ENCODE results near the gene PPP1CC.
"Not testable (repeated sequence)": the region's sequence is repeated elsewhere in the genome, so short reads cannot be mapped to it uniquely, and the experiment has no call there.

The PPP1CC gene

DNA sequence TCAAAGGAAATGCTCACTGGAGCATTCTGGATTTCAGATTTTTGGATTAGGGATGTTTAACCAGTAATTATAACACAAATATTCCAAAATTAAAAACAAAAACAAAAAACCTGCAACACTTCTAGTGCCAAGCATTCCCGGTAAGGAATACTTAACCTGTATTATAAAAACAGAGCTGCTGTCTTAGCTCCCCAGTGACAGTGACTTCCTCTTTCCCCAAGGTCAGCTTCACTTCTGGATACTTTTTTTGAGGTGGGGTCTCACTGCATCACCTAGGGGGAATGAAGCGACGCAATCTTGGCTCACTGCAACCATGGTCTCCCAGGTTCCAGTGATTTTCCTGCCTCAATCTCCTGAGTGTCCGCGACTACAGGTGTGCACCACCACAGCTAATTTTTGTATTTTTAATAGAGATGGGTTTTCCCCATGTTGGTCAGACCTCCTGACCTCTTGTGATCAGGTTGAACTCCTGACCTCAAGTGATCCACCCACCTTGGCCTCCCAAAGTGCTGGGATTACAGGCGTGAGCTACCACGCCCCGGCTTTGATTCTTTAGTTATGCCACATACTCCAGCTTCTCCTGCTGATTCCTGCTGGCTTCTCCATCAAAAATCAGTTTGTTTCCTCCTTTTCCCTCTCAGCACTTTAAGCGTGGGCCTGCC, 15.9 kb downstream of the PPP1CC start:
- in situ Hi-C loops (cut with HindIII; ENCODE audit: low sequenced_read_pairs), result no loop called here

DNA sequence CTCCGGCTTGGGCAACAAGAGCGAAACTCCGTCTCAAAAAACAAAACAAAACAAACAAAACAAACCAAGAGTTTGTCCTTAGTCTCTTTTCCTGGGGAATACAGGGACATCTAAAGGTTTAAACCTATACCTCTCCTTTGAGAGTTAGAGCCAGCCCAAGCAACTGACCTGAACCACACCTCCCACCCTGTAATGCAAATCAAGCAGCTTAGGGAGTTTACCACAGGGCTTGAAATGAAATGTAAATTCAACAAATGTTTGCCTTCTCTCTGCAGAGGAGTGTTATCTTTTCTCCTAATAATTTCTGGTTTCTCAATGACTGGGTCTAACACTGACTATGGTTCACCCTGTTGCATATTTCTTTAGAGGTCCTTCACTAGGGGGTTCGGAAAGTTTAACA, 16.7 kb downstream of the PPP1CC start:
- in situ Hi-C loops (cut with HindIII; ENCODE audit: low sequenced_read_pairs), result no loop called here

DNA sequence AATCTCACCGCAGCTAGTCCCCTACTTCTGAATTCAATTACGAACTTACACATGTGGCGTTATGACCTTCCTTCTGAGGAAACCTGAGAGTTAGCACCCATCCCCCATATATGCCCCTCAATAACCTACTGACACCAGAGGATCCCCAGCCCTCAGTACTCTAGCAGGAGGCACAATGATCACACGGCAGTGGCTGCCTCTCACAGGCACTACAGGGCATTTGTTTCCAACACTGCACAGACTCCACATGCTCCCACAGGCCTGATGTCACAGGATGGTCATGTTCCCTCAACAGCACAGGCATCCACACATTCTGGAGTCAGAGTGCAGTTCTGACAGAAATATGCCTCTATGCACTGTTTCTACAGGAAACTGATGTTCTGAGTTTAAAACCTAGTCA, 17.4 kb downstream of the PPP1CC start:
- in situ Hi-C loops (cut with HindIII; ENCODE audit: low sequenced_read_pairs), result no loop called here

DNA sequence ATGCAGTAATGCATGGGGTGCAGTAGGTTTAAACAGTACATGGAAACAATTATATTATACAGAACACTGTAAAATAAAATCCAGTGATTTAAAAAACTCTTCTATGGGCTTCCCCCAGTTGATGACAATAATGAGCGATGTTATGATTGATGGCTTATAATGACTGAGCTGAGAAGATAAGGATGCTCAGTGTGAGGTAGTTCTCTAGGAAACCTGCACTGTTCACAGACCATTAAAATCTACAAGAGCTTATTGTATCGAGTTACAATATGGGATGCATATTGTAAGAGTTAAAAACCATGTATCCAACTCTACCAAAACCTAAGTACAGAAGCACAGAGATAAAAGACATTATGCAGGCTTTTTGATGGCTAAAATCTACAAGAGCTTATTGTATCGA, 19.8 kb downstream of the PPP1CC start:
- in situ Hi-C loops (cut with HindIII; ENCODE audit: low sequenced_read_pairs), result not testable (repeated sequence)

DNA sequence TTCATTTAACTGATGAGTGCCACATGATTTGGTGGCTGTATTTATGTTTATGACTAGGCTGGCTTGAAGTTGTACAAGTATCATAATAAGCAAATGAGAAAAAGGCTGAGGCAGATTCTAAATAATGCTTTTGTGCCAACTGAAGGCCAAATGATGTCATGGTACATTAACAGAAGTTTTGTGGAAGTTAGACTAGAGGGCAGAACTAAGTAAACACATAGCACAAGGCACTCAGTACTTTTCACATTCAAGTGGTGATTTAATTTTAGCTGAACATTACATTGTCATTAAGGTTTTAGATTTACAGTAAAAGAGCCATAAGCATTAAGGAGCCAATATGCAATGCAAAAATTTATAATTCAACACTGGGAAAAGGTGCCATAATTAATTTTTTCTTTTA, 21.1 kb downstream of the PPP1CC start:
- in situ Hi-C loops (cut with HindIII; ENCODE audit: low sequenced_read_pairs), result no loop called here

DNA sequence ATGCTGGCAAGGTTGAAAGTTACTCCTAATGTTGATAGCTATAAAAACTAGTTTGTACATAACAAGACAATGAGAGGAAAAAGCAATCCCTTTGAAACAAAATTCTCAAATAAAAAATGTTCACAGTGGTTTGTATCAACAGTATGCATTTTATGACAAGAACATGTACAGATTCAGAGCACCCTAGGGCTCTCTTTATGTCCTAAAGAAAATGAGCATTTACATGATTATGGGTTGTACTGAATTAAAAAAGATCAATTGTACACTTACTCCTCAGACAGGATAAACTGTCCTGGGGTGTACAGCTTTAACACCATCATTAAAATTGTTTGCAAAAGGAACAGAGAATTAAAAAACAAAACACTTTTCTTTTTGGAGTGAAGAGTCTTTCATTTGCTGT, 22.2 kb downstream of the PPP1CC start:
- in situ Hi-C loops (cut with HindIII; ENCODE audit: low sequenced_read_pairs), result no loop called here

DNA sequence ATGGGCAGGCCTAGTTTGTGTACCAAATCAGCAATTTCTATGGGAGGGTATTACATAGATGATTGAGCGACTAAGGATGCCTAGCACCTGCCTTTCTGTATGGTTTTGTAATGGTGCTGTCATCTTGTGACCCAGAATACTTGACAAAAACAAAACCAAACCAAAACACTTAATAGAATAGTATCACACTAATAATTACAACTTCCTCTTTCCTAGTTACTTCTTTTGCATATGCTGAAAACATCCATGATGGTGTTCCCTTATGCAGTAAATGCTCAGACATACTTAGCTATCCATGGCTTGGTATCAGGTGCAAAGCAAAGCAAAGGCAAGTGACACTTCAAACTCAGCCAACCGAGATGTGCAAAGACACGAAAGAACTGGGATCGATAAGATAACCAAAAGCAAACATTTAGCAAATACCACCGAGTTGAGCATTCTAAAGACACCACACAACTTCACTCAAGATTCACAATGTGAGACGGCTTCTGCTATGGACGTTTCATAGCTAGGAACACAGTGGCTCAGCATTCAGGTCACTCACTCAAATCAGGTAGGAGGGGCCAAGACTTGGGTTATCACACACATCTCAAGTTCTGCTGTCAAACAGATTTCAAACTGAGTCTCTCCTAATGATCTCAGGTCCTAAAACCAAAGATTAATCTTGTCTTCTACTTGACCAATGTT, 24.3 kb downstream of the PPP1CC start:
- in situ Hi-C loops (cut with HindIII; ENCODE audit: low sequenced_read_pairs), result no loop called here

DNA sequence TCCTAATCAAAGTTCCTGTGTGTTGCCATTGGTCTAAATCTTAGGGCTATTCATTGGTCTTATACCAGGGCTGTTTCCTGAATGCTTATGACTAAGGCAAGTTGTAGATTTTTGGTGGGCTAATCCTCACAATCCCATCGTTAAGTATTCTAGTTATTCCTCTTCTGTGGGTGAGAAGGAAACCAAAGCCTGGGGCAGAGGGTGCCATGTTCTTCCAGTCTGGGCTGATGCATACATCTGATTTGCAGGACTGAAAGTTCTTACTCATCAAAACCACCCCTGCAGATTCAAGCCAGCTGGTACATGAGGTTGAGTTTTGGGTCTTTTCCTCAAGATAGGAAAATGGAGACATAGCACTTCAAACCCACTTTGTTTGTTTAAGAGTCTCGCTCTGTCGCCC, 25.7 kb downstream of the PPP1CC start:
- in situ Hi-C loops (cut with HindIII; ENCODE audit: low sequenced_read_pairs), result no loop called here

DNA sequence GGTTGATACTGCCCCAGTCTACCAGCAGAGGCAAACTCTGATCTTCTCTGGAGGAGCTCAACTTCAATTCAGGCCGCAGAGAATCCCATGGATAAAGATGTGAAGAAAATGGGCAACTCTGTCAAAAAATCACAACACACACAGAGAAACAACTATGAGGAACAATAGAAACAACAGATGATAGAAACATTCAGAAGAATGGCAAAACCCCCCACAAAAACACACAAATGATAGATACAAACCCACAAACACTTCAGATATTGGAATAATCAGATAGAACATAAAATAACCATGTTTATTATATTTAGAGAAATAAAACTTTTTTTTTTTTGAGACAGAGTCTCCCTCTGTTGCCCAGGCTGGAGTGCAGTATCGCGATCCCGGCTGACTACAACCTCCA, 33.8 kb downstream of the PPP1CC start:
- in situ Hi-C loops (cut with HindIII; ENCODE audit: low sequenced_read_pairs), result no loop called here

DNA sequence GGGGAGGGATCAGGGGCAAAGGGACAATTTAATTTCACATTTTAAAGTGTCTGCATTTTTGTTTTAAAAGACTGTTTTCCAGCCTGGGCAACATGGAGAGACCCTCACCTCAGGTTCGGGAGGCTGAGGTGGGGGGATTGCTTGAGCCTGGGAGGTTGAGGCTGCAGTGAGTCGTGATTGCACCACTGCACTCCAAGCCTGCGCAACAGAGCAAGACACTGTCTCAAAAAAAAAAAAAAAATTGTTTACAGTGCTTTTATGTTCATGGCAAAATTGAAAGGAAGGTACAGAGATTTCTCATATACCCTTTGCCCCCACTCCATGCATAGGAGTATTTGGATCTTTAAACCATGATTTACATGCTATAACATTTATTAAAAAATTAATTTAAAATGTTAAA, 37.4 kb downstream of the PPP1CC start:
- in situ Hi-C loops (cut with HindIII; ENCODE audit: low sequenced_read_pairs), result no loop called here

DNA sequence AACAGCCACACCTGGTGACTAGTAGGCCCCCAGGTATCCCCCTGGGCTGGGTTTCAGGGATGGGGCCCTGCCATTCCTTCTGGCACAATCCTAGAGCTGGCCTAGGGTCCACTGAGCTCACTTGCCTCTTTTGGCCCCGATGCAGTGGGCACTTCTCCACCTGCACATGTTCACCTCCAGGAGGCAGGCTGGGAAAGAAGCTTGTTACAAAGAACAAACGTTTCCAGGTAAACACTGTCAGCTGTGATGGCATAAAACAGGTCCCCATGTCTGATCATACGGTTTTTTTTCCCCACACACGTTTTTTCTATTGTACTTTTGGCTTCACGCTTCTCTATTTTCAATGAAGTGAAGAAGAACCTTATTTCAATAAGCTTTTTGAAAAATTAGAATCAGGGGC, 37.9 kb downstream of the PPP1CC start:
- in situ Hi-C loops (cut with HindIII; ENCODE audit: low sequenced_read_pairs), result no loop called here

DNA sequence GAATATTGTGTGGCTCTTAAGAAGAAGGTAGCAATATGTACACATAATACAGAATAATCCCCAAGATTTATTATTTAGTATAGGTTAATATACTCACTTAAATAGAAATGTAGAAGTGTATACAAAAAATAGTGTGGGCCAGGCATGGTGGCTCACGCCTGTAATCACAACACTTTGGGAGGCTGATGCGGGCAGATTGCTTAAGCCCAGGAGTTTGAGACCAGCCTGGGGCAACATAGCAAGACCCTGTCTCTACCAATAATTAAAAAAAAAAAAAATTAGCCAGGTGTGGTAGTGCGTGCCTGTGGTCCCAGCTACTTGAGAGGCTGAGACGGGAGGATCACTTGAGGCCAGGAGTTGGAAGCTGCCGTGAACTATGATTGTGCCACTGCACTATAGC, 38.5 kb downstream of the PPP1CC start:
- in situ Hi-C loops (cut with HindIII; ENCODE audit: low sequenced_read_pairs), result no loop called here

DNA sequence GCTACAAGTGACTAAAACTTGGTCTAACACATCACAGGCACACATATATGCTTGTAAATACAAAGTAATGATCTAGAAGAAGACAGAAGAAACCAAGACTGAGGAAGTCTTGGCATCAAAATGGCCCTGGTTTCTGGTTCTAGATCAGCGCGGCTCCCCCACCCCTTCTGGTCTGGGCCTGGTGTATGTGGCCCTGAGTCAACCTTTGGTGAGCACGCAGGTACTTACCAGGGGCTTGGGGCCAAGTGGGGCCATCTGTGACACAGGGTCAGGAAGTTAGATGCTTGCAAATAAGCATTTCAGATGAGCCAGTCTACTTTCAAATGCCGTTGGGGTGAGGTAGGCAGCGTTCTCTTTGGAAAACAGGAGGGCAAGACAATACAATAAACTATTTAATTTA, 40.6 kb downstream of the PPP1CC start:
- in situ Hi-C loops (cut with HindIII; ENCODE audit: low sequenced_read_pairs), result no loop called here

DNA sequence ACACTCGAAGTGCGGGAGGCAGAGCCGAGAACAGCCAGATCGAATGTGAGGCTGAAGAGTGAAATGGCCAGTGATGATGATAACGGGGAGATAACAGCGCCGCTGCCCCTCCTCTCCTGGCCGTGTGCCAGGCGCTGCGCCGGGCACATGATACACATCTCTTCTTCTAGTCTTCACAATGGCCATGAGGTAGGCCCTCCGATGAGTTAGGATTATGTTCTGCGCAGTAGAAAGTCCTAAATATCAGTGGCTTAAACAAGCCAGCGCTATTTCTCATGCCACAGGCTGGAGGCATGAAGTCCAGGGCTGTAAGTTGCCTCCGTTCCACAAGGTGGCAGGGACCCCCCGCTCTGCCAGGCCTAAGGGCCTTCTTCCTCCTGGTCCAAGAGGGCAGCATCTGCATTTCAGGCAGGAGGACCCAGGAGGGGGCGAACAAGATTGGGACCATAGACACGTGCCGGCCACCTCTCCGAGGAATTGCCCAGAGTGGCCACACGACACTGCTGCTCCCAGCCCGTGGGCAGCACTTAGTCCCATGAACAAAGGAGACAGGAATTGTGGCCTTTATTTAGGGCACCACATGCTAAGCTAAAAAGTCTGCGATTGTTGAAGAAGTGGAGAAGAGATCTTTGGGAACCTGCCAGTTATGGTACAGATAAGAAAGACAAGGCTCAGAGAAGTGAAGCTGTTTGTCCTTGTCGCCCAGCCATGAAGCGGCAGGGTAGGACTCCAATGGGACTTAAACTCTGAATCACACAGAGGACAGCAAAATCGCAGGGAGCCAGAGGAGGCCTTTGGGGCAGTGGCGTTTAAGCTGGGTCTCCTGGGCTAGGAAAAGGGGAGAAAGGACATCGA, 42.9 kb downstream of the PPP1CC start:
- in situ Hi-C loops (cut with HindIII; ENCODE audit: low sequenced_read_pairs), result no loop called here

DNA sequence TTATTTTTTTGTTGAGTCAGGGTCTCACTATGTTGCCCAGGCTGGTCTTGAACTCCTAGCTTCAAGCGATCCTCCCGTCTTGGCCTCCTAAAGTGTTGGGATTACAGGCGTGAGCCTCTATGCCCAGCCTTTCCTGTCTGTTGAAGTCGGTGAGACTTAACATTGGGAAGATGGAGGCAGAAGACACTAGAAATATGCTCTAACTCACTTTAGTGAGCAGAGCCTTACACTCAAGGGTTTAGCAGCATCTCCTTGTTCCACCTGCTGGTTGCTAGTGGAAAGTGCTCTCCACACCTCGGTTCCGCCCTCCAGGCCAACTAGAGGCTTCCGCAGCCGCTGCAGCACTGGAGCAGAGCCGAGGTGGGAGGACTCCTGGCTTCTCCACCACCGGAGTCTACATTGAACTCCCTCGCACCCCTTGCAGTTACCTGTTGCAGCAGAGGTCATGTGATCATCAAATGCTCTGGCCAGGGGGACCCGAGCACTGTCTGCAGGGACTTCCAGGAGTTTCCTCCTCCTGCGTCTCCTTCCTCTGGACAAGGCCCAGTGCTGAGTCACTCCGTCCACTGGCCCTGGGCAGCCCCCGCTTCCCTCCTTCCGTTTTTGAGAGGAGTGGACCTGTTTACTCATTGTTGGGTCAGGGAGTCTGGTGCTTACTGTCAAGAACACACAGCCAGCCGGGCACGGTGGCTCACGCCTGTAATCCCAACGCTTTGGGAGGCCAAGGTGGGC, 44.4 kb downstream of the PPP1CC start:
- in situ Hi-C loops (cut with HindIII; ENCODE audit: low sequenced_read_pairs), result no loop called here

DNA sequence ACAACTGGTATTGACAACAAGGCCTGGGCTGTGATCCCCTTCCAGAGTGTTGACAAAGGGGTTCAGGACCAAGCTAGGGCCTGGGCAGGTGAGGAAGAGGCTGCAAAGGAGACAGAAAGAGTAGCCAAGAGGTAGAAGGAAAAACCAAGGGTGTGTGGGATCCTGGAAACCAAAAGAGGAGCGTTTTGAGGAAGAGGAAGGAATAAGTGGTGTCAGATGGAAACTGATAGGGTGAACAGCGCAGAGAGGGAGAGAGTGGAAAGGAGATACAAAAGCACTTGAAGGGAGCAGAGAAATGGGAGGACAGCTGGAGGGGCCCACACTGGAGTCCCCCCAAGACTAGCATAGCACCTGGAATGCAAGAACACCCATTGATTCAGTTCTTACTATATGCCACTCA, 45.5 kb downstream of the PPP1CC start:
- in situ Hi-C loops (cut with HindIII; ENCODE audit: low sequenced_read_pairs), result no loop called here

DNA sequence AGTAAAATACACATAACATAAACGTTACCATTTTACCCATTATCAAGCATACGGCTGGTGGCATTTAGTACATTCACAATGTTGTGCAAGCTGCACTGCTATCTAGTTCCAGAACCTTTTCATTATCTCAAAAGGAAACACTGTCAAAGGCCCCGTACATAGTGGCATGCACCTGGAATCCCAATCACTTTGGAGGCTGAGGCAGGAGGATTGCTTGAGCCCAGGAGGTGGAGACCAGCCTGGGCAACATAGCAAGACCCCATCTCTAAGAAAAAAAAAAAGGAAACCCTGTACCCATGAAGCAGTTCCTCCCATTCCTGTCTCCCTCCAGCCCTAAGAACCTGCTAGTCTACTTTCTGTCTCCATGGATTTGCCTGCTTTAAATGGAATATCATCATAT, 46.4 kb downstream of the PPP1CC start:
- in situ Hi-C loops (cut with HindIII; ENCODE audit: low sequenced_read_pairs), result no loop called here

DNA sequence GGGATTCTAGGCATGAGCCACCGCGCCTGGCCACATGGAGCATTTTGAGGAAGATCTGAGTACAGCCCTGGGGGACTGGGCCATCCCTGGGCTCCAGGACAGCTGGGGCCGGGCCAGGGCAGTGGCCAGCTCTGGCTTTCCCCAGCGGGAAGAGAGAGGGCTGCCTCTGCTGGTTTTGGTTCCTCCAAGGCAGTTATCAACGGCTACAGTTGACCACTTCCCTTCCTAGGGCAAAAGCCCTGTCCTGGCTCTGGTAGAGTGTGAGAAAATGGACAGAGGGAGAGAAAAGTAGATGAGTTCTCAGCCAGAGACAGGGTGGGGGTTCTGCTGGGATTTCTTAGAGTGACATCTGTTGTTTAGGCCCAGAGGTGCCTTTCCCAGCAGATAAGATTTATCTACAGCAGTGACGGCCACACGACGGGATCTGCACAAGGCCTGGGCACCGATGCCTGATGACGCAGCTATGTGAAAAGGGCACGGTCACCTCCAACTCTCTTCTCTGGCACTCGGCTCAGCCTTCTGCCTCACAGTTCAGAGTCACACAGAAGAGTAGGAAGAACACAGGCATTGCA, 48.3 kb downstream of the PPP1CC start:
- in situ Hi-C loops (cut with HindIII; ENCODE audit: low sequenced_read_pairs), result no loop called here

DNA sequence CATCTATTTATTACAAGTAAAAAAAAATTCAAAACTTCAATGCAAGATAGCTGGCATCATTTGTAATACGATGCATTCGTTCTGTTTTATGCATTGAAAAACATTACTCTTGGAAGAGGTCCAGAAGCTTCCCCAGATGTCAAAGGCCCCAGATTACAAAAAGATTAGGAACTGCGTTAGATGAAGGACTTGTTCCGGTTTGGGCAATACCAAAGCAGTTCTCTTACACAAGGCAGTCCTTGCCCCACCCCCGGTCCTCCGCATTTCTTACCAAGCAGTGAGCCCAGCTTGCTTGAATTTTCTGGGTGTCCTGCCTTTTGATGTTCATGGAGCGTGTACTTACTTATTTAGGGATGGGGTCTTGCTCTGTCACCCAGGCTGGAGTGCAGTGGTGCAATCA, 49.0 kb downstream of the PPP1CC start:
- in situ Hi-C loops (cut with HindIII; ENCODE audit: low sequenced_read_pairs), result no loop called here

DNA sequence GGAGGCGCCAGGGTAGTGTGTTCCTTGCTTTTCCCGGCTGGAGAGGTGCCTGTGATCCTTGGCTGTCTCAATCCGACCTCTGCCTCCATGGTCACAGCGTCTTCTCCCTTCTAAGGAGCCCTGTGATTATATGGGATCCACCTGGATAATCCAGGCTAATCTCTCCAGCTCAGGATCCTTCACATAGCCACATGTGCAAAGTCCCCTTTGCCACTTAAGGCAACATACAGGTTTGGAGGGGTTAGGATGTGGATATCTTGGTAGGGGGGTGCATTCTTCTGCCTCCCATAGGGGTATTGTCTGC, 52.6 kb downstream of the PPP1CC start:
- in situ Hi-C loops (cut with HindIII; ENCODE audit: low sequenced_read_pairs), result no loop called here

All from DLD1 (cell line).